Sigmoid colon (tissue), 7 donors: ENCODE measurements around the gene CLTB. TPM values are rescaled to one million over a fixed set of nuclear protein-coding genes. Genes with fewer than 3 reads are reported as not detected.
A peak's percentile ranks its signal among the peaks of the same experiment; 100 is the strongest.

Experiments
- DNase-seq: peaks from one replicate; pipeline ENCODE4 v3.0.0-alpha.2; 2019
- H3K27ac ChIP-seq, 4 donors: fragments of 200-600 bp; sonication (generic); one replicate each; pipeline ENCODE4 v1.5.1; 2016 to 2019; ENCODE audit warnings: mild to moderate bottlenecking in 1 of 4
- H3K27me3 ChIP-seq, 3 donors: fragments of 200-600 bp; sonication (generic); one replicate each; pipeline ENCODE4 v1.5.1; 2019; ENCODE audit warnings: mild to moderate bottlenecking in 1 of 3
- H3K36me3 ChIP-seq, 4 donors: fragments of 200-600 bp; sonication (generic); one replicate each; pipeline ENCODE4 v1.5.1; 2016 to 2019
- H3K4me1 ChIP-seq, 4 donors: fragments of 200-600 bp; sonication (generic); one replicate each; pipeline ENCODE4 v1.5.1; 2017 to 2019
- H3K4me3 ChIP-seq, 4 donors: fragments of 200-600 bp; sonication (generic); one replicate each; pipeline ENCODE4 v1.5.1; 2017 to 2019; ENCODE audit warnings: mild to moderate bottlenecking in 2 of 4, moderate library complexity in 1 of 4
- H3K9me3 ChIP-seq, 4 donors: fragments of 200-600 bp in 3 of 4; sonication (generic) in 3 of 4; one replicate each; pipeline versions ENCODE4 v1.5.1 to v1.6.1; 2013 to 2019
- EP300 ChIP-seq, 4 donors: sonication (generic); formaldehyde crosslinking; IDR thresholded peaks; one replicate each; pipeline ENCODE4 v1.6.1; 2017; ENCODE audit warnings: antibody characterized with exemption in 4 of 4
- POLR2A ChIP-seq, 2 donors: fragments of 450-650 bp; IDR thresholded peaks; one replicate each; pipeline ENCODE4 v1.6.1; 2016; ENCODE audit warnings: antibody characterized with exemption in 2 of 2, mild to moderate bottlenecking in 2 of 2, moderate library complexity in 2 of 2
- POLR2AphosphoS5 ChIP-seq, 4 donors: sonication (generic); formaldehyde crosslinking; IDR thresholded peaks; one replicate each; pipeline ENCODE4 v1.6.1; 2017; ENCODE audit warnings: antibody characterized with exemption in 4 of 4
- WGBS, 2 donors: extraction: QIAGEN DNeasy Blood & Tissue Kit; methylation state at CpG; one replicate each; pipeline ENCODE4 v1.1.7; 2013; 5-methylcytosine and 5-hydroxymethylcytosine counted together
- intact Hi-C: fragments of 100-400 bp; cut with DNase I; formaldehyde crosslinking; loops from one replicate; pipeline ENCODE4 v1.15.1; 2023
- polyA plus RNA-seq, 3 donors: library from polyadenylated mRNA; stranded (reverse); fragments of 200-250 nt; gene quantifications; one replicate each; pipeline ENCODE4 v1.2.3, GENCODE V29; 2013
- total RNA-seq, 4 donors: library from RNA; depleted of rRNA; stranded (reverse); fragments of >200 nt; gene quantifications; one replicate each; pipeline ENCODE4 v1.1.0, GENCODE V29; 2016
- TF ChIP-seq, protein P1 (sequence below), 4 experiments: fragments of 450-650 bp in 3 of 4; fragments of 200-600 bp in 1 of 4; IDR thresholded peaks; one replicate each; pipeline ENCODE4 v1.5.1; 2016 to 2019; ENCODE audit warnings: antibody characterized with exemption in 4 of 4, mild to moderate bottlenecking in 3 of 4, moderate library complexity in 2 of 4
- donor health status: healthy with polysubstance abuse.
- donor health status: Bipolar disorder and iron deficiency.
- donor health status: healthy.

Gene CLTB
- total and polyA plus RNA-seq, 7 donors = 129 to 403 (median 163) TPM

DNA sequence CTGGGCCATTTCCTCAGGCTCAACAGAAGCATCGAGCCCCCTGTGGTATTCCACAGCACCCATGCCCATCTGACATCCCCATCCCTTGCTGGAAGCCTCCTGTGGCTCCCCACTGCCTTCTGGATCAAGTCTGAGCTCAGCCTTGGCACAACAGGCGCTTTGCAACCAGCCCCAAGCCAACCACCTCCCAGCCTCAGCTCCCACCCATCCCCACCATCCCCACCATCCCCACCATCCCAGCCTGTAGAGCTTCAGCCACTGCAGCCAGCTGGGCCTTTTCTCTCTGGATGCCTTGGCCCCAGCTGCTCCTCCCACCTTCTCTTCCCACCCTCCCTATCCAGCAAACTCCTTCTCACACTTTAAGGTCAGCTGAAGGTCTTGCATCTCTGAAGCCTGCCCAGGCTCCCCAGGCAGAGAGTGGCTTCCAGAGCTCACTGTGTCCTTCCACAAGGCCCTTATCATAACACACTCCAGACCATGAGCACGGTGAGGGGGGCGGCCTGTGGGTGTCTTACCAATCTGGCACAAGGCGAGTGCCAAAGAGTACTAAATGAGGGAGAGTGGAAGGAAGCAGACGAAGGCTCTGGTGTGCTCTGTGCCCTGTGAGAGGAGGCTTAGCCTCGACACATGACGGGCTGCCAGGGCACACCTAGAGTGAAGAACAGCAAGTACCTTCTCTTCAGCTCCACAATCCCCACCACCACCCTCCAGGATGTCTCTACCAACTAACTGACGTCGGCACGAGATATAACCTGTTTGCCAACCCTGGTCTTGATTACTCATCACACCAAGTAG is 21.3 kb downstream of the CLTB start:
- no peaks in the 10 kb centered on the region for H3K9me3 ChIP-seq
- H3K4me3 ChIP-seq = no peak overlapping the region
- 89 to 91% methylated on average over 11 of the region's 11 CpGs for WGBS, 2 donors
- no peak for DNase-seq
- H3K27ac ChIP-seq = peak overlapping the region in 3 of 4 donors; percentile 11 to 48 (median 14)
- H3K27me3 ChIP-seq = no peaks in the 10 kb centered on the region
- intact Hi-C loops = no loop called here
- TF ChIP-seq EP300 (IDR thresholded peaks at IDR 0.05) = no peak
- TF ChIP-seq POLR2A (IDR thresholded peaks at IDR 0.05) = no peak
- TF ChIP-seq, protein P1, sequence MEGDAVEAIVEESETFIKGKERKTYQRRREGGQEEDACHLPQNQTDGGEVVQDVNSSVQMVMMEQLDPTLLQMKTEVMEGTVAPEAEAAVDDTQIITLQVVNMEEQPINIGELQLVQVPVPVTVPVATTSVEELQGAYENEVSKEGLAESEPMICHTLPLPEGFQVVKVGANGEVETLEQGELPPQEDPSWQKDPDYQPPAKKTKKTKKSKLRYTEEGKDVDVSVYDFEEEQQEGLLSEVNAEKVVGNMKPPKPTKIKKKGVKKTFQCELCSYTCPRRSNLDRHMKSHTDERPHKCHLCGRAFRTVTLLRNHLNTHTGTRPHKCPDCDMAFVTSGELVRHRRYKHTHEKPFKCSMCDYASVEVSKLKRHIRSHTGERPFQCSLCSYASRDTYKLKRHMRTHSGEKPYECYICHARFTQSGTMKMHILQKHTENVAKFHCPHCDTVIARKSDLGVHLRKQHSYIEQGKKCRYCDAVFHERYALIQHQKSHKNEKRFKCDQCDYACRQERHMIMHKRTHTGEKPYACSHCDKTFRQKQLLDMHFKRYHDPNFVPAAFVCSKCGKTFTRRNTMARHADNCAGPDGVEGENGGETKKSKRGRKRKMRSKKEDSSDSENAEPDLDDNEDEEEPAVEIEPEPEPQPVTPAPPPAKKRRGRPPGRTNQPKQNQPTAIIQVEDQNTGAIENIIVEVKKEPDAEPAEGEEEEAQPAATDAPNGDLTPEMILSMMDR (IDR thresholded peaks at IDR 0.05) = no peak
- TF ChIP-seq POLR2AphosphoS5 (IDR thresholded peaks at IDR 0.05) = no peak
- peaks cover 5 to 73% (median 28%) of the 10 kb centered on the region in 4 donors for H3K36me3 ChIP-seq
- H3K4me1 ChIP-seq = peaks cover 0 to 11% (median 3%) of the 10 kb centered on the region in 4 donors

DNA sequence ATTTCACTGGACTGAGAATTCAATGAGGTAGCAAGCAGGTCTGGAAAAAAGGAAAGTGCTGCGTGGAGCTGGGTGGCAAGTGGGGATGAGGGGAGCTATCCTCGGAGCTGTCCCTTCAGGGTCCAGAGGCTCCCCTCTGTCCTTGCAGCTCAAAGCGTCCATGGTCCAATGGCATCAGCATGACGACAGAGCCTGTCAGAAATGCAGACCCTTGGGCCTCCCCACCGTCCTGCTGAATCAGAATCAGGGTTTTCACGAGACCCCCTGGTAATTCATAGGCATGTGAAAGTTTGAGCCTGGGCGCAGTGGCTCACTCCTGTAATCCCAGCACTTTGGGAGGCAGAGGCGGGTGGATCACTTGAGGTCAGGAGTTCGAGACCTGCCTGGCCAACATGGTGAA is 22.2 kb downstream of the CLTB start:
- intact Hi-C loops = no loop called here
- Histone ChIP-seq H3K4me1 (peaks cover 0 to 19% (median 11%) of the 10 kb centered on the region in 4 donors), H3K27ac (no peak overlapping the region), H3K36me3 (peaks cover 5 to 70% (median 28%) of the 10 kb centered on the region in 4 donors), H3K27me3 (no peaks in the 10 kb centered on the region), H3K9me3 (no peaks in the 10 kb centered on the region), H3K4me3 (no peak overlapping the region)
- no peak for DNase-seq
- WGBS, 2 donors = 95 to 96% methylated on average over 9 of the region's 9 CpGs
- no peak for TF ChIP-seq EP300 (IDR thresholded peaks at IDR 0.05)
- TF ChIP-seq POLR2A (IDR thresholded peaks at IDR 0.05) = no peak
- TF ChIP-seq, protein P1 (IDR thresholded peaks at IDR 0.05) = no peak
- TF ChIP-seq POLR2AphosphoS5 (IDR thresholded peaks at IDR 0.05) = no peak

DNA sequence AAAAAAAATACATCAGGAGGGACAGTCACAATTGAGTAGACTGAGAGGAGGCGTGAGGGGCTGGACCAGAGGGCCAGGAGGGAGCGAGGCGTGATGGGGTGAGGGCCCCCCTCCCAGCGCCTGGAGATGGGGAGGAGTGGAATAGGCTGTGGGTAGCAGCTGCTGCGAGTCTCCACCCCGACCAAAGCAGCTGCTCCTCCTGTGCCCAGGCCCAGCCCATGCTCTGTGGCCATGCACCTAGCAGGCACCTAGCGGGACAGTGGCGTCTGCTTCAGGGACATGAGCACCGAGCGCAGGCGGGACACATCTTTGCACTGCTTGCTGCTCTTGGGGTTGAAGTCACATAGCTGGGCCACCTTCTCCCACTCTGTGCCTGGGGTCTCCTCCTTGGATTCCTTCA is 23.8 kb downstream of the CLTB start:
- no peaks in the 10 kb centered on the region for H3K27me3 ChIP-seq
- WGBS, 2 donors = 86 to 90% methylated on average over 11 of the region's 11 CpGs
- no peaks in the 10 kb centered on the region for H3K9me3 ChIP-seq
- peaks cover 5 to 59% (median 27%) of the 10 kb centered on the region in 4 donors for H3K36me3 ChIP-seq
- no peak overlapping the region for H3K27ac ChIP-seq
- no peak for DNase-seq
- peaks cover 0 to 24% (median 18%) of the 10 kb centered on the region in 4 donors for H3K4me1 ChIP-seq
- TF ChIP-seq, protein P1 (IDR thresholded peaks at IDR 0.05) = no peak
- TF ChIP-seq POLR2A (IDR thresholded peaks at IDR 0.05) (no peak), POLR2AphosphoS5 (IDR thresholded peaks at IDR 0.05) (no peak)
- intact Hi-C loops = no loop called here
- H3K4me3 ChIP-seq = no peak overlapping the region

DNA sequence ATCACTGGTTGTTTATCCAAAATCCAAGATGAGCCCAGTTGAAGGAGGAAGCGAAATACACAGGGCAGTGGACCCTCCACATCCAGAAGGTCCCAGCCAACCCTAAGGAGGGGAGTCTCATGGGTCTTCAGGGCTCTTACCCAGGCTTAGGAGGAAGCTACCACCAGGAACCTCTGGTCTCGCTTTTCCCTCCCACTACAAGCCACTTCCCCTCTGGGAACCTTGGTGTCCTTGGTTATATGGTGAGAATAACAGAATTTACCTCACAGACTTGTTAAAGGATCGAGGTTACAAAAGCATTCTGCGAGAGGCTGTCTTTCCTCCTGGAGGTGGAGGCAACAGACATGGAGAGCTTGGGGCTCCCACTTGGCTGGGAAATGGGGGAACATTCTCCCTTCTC is 24.3 kb downstream of the CLTB start:
- peaks cover 5 to 53% (median 27%) of the 10 kb centered on the region in 4 donors for H3K36me3 ChIP-seq
- WGBS, 2 donors = 87 to 92% methylated on average over 4 of the region's 4 CpGs
- intact Hi-C loops = no loop called here
- TF ChIP-seq POLR2AphosphoS5 (IDR thresholded peaks at IDR 0.05) = no peak
- TF ChIP-seq EP300 (IDR thresholded peaks at IDR 0.05) = no peak
- TF ChIP-seq, protein P1 (IDR thresholded peaks at IDR 0.05) = no peak
- no peak for TF ChIP-seq POLR2A (IDR thresholded peaks at IDR 0.05)
- H3K4me3 ChIP-seq = no peak overlapping the region
- no peaks in the 10 kb centered on the region for H3K9me3 ChIP-seq
- peaks cover 0 to 30% (median 23%) of the 10 kb centered on the region in 4 donors for H3K4me1 ChIP-seq
- no peak overlapping the region for H3K27ac ChIP-seq
- H3K27me3 ChIP-seq = no peaks in the 10 kb centered on the region
- no peak for DNase-seq
